ENCODE results near the gene HOXB5.

DNA sequence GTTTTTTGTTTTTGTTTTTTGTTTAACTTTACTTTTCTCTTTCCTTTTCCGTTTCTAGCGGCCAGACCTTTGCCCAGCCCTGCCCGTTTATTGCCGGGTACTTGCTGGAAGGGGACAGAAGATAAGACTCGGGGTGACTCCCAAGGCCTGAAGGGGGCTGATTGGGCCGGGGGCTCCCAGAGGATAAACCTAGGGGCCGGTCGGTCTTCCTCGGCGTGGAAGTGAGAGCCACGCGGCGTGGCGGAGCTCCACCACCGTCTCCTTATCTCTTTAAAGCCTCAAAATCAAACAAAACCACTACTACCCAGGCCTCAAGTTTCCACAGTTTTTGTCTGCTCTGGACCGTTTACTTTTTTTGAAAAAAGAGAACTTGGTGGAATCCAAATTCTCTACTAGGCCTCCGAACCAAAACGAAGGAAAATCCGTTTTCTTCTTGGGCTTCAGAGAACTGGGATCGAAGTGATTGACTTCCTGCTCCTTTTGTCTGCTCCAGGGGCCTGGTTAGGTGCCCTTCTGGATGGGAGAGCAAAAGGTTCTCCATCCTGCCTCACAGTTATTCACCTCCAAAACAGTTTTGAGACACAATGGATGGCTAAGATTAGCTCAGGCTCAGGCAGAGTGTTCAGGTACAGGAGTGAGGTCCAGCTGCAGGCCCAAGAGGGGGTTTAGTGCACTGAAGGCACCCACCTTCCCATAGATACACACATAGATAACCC is 41.1 kb upstream of the HOXB5 start:
- TF ChIP-seq, protein P1, sequence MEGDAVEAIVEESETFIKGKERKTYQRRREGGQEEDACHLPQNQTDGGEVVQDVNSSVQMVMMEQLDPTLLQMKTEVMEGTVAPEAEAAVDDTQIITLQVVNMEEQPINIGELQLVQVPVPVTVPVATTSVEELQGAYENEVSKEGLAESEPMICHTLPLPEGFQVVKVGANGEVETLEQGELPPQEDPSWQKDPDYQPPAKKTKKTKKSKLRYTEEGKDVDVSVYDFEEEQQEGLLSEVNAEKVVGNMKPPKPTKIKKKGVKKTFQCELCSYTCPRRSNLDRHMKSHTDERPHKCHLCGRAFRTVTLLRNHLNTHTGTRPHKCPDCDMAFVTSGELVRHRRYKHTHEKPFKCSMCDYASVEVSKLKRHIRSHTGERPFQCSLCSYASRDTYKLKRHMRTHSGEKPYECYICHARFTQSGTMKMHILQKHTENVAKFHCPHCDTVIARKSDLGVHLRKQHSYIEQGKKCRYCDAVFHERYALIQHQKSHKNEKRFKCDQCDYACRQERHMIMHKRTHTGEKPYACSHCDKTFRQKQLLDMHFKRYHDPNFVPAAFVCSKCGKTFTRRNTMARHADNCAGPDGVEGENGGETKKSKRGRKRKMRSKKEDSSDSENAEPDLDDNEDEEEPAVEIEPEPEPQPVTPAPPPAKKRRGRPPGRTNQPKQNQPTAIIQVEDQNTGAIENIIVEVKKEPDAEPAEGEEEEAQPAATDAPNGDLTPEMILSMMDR (IDR thresholded peaks at IDR 0.05): no peak
- TF ChIP-seq POLR2A (IDR thresholded peaks at IDR 0.05): no peak

Data from testis (tissue), 2 donors.